ENCODE data around the gene HDDC3. TPM values are rescaled to one million over a fixed set of nuclear protein-coding genes. Genes with fewer than 3 reads are reported as not detected.
"Not testable (repeated sequence)": the region's sequence is repeated elsewhere in the genome, so short reads cannot be mapped to it uniquely, and the experiment has no call there.

HDDC3 gene
- total RNA-seq, 1 donor from 2014 or later: 17.7 TPM

DNA sequence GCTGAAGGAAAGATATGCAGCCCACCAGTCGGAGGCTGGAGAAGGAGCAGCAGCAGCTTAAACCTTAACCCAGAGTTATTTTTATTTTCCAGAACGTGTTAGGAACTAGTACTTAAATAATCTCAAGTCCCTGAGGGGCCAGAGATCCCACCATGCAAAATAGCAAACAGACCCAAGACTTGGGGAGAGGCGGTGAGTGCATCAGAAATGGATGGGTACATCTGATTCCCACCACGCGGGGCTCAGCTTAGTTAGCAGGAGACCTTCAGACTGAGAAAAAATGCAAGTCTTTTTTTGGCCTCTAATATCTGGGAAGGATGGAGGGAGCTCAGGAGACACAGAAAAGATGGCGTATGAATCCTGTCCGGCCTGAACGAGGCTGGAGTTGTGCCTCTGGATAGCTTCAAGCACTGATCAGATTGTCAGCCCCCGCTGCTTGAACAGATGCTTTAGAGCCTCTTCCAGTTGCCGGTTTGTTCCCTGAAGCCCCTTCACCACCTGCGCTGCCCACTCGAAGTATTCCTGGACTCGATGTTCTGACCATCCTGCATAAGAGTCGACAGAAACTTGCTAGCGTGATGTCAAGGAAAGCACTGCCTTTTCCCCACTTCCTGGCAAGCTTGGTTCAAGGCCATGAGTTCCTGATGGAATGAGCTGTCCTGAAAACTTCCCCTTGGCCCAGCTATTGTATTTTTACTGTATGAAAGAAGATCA is 1.3 kb downstream of the HDDC3 start:
- DNase-seq (ENCODE audit: low read depth, low spot score): no peak

DNA sequence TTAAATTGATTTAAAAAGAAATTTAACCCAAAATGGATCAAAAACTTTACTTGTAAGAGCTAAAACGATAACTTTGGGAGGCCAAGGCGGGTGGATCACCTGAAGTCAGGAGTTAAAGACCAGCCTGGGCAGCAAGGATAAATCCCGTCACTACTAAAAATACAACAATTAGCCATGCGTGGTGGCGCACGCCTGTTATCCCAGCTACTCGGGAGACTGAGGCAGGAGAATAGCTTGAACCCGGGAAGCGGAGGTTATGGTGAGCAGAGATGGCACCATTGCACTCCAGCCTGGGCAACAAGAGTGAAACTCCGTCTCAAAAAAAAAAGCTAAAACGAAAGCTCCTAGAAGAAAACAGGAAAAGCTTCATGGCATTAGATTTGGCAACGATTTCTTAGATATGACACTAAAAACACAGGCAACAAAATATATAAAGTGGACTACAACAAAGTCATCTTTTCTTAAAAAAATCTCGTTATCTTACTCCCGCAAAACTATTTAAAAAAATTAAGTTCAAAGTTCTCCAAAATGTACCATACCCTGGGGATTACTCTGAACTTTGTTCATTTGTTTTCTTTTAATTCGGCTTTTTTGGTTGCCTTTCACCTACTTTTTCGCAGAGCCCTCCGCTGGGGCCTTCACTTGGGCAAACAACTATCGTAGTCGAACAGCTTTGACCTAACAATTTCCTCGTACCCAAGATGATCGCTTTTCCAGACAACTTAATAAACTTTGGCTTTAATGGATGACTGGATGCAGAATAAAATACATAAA is 2.9 kb downstream of the HDDC3 start:
- DNase-seq (ENCODE audit: low read depth, low spot score): no peak

DNA sequence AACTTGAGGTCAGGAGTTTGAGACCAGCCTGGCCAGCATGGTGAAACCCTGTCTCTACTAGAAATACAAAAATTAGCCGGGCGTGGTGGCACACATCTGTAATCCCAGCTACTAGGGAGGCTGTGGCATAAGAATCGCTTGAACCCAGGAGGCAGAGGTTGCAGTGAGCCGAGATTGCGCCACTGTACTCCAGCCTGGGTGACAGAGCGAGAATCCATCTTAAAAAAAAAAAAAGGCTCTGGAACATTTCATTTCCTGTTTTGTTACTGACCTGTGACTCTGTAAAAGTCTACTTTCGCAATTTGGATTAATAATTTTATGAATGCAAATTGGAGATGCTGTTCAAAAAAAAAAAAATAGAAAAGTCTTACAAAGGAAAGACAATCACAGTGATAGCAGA is 4.2 kb downstream of the HDDC3 start:
- DNase-seq (ENCODE audit: low read depth, low spot score): not testable (repeated sequence)

DNA sequence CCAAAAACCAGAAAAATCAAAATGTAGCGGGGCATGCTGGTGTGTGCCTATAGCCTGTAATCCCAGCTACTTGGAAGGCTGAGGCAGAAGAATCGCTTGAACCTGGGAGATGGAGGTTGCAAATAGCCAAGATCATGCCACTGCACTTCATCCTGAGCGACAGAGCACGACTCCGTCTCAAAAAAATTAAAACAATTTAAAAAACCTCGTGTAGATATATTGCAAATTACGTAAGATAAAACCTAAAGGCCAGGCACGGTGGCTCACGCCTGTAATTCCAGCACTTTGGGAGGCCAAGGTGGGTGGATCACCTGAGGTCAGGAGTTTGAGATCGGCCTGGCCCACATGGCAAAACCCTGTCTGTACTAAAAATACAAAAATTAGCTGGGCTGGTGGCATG is 5.6 kb downstream of the HDDC3 start:
- DNase-seq (ENCODE audit: low read depth, low spot score): not testable (repeated sequence)

DNA sequence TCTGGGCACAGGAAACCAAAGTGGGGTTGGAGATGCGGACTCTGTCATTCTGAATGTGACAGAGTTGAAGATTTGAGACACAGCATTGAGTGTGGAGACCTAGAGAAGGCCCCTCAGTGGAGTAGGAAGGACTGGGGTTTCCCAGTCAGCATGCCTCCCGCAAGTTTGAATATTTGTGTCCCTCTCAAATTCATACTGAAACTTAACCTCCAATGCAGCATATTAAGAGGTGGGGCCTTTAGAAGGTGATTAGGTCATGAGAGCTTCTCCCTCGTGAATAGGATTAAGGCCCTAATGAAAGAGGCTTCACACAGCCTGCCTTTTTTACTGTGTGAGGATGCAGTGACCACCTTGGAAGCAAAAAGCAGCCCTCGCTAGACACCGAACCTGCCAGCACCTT is 8.0 kb downstream of the HDDC3 start:
- no peak for DNase-seq (ENCODE audit: low read depth, low spot score)

DNA sequence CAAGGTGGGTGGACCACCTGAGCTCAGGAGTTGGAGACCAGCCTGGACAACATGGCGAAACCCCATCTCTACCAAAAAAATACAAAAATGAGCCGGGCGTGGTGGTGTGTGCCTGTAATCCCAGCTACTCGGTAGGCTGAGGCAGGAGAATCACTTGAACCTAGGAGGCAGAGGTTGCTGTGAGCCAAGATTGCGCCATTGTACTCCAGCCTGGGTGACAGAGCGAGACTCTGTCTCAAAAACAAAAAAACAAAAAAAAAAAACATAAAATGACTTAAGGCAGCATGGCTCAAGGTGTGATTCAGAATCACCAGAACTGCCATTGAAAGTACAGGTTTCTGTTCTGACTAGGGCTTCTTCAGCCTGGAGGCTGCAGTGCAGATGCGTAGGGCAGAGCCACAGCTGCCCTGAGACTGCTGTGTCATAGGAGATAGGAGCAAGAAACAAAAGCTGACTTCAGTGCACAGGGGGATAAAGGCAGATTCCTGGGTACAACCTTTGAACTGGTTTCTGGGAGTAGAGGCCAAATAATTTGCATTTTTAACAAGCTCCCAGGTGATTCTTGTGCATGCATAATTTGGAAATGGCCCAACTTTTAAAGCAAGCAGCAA is 9.5 kb downstream of the HDDC3 start:
- DNase-seq (ENCODE audit: low read depth, low spot score): not testable (repeated sequence)

DNA sequence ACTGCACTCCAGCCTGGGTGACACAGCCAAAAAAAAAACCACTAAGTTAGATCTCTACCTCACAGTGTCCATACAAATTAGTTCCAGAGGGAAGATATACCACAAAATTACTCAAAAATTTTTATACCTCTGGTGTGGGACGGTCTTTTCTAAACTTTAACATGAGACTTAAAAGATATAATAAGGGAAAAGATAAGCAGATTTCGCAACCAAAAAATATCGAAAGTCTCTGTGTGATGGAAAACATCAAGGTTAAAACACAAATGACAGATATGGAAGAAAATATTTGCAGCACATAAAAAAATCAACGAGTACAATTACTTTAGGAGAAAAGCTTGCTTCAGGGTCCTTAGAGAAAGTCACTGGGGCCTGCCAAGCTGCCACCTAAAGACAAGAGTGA is 10.5 kb downstream of the HDDC3 start:
- DNase-seq (ENCODE audit: low read depth, low spot score): no peak

DNA sequence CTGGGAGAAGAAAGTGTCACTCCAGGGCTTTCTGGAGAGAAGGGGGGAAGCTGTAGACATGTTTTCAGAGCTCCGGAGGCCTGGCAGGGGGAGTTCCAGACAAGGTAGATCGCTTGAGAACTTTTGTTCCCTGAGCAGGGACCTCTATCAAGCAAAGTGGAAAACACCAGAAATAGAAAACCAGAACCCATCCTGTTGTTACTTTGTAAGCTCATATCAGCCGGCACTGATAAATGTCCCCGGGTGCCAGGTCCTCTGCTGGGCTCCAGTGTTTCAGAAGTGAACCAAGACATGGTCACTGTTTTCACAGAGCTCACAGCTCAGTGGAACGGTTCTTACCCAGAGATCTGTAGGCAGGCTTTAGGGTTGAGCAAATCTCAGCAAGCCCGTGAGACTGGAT is 13.5 kb downstream of the HDDC3 start:
- DNase-seq (ENCODE audit: low read depth, low spot score): no peak

DNA sequence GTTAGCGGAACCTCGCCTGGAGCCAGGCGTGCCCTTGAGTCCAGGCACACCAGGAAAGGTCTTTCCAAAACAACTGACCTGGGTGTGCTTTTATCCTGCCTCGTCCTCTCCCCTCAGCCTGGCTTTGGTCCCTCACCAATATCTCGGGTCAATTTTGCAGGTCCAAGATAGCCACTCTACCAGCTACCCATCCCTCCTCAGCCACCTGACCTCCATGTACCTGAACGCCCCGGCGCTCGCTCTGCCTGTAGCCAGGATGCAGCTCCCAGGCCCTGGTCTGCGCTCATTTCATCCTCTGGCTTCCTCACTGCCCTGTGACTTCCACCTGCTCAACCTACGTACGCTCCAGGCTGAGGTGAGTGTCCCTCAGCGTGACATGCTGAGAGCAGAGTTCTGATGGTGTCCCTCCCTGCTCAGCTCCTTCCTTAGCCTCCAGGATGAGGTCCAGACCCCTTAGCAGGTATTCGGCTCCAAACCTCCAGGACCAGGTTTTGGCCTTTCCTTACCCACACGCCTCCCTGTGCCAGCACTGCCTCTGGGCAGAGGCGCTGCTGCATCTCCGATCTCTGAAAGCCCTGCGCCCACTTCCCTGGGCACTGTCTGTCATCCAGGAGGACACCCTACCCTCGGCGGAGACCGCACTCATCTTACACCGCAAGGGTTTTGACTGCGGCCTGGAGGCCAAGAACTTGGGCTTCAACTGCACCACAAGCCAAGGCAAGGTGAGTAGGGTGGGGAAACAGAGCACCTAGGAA is 14.1 kb downstream of the HDDC3 start:
- DNase-seq (ENCODE audit: low read depth, low spot score): no peak

DNA sequence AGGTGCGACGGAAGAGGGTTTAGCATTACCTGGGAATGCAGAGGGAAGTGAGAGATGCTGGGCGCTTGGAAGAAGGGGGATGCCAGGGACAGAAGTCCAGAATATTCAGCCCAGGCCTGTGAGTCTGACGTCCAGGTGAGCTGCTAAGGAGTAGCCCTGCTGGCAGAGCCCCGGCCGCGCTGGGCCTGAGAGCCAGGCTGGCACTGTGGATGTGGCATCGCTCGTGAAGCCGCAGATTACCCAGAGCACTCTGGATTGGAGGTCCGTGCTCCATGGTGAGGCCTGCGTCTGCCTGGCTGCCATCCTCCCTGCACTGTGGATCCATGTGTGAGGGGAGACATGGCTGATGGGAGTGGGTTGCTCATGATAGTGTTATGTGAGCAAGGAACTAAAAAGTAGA is 14.8 kb downstream of the HDDC3 start:
- no peak for DNase-seq (ENCODE audit: low read depth, low spot score)

DNA sequence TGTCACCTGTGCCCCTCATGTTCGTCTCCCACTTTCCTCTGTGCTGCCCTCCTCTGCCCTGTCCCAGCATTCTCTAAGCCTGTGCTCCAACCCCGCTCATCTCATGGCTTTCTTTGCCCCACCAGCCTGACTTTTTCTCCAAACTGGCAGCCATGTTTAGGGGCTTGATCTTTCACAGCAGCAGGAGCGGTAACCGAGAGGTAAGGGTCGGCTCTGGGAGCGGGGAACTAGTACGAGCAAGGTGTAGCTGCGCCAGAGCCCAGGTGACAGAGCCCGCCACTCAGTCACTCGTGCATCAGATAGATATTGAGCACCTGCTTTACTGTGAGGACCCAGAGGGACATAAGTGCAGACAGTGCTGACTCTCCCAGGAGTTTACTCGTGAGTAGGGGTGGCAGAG is 15.9 kb downstream of the HDDC3 start:
- no peak for DNase-seq (ENCODE audit: low read depth, low spot score)

DNA sequence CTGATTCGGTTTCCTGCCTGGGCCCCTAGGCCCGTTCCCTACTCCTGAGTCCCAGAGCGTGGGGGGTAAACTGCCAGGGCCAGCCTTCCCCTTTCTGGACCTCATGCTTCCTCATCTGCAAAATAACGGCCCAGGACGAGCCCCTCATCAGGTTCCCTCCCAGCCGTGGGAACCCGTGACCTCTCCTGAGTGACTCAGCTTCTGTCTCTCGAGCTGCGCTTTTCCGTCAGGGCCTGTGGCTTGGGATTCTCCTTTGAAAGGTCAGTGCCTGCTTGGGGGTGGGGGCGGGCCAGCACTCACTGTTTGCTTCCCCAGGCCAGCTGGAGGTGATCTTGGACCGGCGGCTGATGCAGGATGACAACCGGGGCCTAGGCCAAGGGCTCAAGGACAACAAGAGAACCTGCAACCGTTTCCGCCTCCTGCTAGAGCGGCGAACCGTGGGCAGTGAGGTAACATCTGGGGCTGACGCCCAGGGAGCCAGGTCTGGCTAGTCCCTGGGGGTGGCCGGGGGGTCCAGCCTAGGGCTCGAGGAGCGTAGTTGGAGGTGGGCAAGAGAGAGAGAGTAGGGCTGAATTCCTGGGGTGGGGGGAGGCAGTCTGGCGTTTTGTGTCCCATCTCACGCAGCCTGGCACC is 16.4 kb downstream of the HDDC3 start:
- DNase-seq (ENCODE audit: low read depth, low spot score): no peak

DNA sequence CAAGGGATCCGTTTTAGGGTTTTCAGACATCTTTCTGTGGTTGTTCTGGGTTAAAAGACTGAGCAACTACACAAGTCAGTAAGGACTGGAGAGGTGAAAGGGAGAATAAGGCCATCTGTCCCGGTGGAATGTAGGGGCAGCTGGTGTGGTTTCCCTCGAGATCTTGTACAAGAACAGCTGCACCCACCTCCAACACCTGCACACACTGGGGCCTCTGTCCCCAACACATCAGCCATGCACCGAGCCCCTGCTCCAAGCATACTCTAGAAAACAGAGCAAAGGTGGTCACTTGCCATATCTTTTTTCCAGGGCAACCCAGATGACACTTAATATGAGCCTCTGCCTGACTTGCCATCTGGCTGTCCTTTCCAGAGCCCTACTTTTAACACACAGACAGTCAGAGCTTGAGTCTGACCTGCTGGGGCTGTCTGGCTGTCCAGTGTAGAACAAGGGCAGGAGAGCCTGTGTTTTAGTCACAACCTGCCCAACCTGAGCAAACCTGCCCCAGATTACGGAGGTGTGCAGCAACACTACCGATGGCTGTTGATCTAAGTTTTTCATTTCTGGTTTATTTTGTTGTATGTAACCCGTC is 17.0 kb downstream of the HDDC3 start:
- DNase-seq (ENCODE audit: low read depth, low spot score): no peak

DNA sequence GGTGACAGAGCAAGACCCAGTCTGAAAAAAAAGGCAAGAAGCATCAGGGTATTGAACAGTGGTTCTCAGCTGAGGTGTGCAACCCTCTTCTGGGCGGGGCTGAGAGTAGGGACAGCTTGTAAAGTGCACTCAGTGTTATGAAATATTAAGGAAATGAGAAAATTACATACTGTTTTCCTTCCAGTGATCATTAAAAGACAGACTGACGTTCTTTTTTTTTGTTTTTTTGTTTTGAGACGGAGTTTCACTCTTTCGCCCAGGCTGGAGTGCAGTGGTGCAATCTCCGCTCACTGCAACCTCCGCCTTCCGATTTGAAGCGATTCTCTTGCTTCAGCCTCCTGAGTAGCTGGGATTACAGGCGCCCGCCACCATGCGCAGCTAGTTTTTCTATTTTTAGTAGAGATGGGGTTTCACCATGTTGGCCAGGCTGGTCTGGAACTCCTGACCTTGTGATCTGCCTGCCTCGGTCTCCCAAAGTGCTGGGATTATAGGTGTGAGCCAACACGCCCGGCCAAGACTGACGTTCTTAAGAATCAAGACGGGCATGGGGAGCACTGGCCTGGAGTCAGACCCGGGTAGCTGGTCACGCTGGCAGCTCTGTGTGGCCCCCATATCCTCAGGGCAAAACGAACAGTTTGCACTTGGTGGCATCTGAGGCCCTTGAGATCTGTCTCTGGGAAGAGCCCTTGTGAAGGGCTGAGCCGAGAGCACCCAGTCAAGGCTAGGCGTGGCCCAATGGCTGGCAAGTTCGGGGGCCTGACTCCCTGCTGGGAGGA is 17.9 kb downstream of the HDDC3 start:
- DNase-seq (ENCODE audit: low read depth, low spot score): no peak

DNA sequence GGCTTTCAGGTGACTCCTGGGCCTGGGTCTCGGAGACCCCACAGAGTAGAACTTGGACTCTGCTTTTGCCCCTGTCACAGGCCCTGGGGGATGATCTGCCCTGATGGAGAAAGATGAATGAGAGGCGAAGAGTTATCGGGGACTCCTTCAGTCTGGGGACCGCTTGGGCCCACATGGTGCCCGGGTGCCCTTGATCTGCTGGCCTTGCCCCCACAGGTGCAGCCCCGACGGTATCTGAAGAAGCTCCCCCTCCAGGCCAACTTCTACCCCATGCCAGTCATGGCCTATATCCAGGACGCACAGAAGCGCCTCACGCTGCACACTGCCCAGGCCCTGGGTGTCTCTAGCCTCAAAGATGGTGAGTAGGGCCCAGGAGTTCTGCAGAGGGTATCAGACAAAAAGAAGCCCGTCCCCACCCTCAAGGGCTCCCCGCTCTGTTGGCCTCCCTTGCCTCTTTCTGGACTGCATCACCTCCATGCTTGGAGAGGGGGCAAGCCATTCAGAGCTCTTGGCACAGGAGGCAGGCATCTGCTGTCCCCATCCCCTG is 18.9 kb downstream of the HDDC3 start:
- no peak for DNase-seq (ENCODE audit: low read depth, low spot score)

DNA sequence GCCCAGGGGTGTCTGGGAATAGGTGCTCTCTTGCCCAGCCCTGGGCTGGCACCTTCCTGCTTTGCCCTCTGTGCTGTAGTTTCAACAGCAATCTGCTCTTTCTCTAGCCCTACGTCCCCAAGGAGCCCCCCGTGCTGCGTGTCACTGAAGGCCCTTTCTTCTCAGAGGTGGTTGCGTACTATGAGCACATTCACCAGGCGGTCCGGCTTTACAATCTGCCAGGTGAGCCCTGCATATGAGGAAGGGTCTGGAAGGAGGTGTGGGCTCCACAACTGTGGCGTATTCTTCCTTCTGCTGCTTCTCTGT is 19.6 kb downstream of the HDDC3 start:
- no peak for DNase-seq (ENCODE audit: low read depth, low spot score)

DNA sequence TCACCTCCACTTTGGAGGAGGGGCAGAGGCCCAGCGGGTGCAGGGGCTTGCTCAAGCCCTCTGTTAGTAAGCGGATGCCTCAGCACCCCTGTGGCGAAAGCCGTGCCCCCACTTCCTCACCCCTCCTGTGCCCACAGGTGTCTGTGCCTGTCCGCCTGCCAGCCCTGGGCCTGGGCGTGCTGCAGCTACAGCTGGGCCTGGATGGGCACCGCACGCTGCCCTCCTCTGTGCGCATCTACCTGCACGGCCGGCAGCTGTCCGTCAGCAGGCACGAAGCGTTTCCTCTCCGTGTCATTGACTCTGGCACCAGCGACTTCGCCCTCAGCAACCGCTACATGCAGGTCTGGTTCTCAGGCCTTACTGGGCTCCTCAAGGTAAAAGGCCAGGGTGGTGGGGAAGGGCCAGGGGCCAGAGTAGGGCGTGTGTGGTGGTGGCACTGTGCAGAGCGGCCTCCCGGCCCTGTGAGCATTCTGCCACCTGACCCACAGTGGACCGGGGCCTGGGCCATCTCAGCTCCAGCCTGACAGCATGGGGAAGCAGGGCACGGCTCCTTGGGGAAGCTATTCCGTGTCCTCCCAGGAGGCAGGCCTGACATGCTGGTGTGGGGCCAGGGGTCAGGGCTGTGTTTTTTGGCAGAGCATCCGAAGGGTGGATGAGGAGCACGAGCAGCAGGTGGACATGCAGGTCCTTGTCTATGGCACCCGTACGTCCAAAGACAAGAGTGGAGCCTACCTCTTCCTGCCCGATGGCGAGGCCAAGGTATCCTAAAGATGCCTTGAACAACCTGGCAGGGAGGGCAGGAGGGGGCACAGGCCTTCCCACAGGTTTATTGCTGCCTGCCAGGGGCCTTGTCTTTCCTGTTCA is 20.2 kb downstream of the HDDC3 start:
- no peak for DNase-seq (ENCODE audit: low read depth, low spot score)

DNA sequence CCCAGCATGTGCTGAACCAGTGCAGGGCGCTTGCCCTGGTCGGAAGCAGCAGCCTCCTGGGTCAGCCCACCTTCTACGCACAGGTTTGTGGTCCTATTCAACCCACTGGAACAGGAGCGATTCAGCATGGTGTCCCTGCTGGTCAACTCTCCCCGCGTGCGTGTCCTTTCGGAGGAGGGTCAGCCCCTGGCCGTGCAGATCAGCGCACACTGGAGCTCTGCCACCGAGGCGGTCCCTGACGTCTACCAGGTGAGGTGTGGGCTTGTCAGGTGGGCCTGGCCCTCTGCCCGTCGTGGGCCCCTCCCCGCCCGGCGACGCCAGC is 21.1 kb downstream of the HDDC3 start:
- no peak for DNase-seq (ENCODE audit: low read depth, low spot score)

Data from pulmonary artery endothelial cell (primary cell).